ENCODE data around the gene ATG4B. TPM values are rescaled to one million over a fixed set of nuclear protein-coding genes. Genes with fewer than 3 reads are reported as not detected.

Gene ATG4B
- total and polyA plus RNA-seq, 2 donors (not counting 3 experiments of a cell fraction or from before 2014, with no cell fraction given) = 83.6 to 113 TPM

DNA sequence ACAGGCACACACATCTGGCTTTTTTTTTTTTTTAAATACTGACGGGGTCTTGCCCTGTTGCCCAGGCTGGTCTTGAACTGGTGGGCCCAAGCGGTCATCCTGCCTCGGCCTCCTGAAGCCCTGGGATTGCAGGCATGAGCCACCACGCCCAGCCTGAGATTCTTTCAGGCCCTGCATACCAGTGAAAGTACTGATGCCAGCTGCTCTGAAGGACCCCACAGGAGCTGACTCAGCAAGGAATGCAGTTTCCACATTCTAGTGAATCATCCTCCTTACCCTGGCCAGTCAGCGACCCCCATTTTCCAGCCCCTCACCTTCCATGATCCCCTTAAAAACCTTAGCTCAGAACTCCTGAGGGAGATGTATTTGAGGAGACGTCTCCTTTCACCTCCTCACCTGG is 55.0 kb downstream of the ATG4B start:
- Histone ChIP-seq H3K9me1 (replicated peaks; ENCODE audit: control insufficient read depth, extremely low read depth, insufficient read depth, low read length) (no peaks in the 10 kb centered on the region), H3K4me2 (ENCODE audit: insufficient read depth, low read length) (no peak overlapping the region), H2AFZ (ENCODE audit: low read depth, low read length) (no peak overlapping the region), H3K9me3 (replicated peaks; ENCODE audit: control insufficient read depth, insufficient read depth, low read length) (no peaks in the 10 kb centered on the region), H3K79me2 (ENCODE audit: control insufficient read depth, insufficient read depth, low read length) (peaks cover 17% of the 10 kb centered on the region), H3K36me3 (ENCODE audit: control insufficient read depth in 2 of 2, extremely low read depth in 1 of 2, insufficient read depth in 2 of 2, low read length in 2 of 2) (peaks cover 5 to 20% of the 10 kb centered on the region in 2 experiments), H3K27me3 (ENCODE audit: control insufficient read depth in 2 of 2, insufficient read depth in 2 of 2, low read length in 2 of 2) (no peaks in the 10 kb centered on the region), H3K27ac (ENCODE audit: insufficient read depth, low read depth, low read length) (no peak overlapping the region), H3K4me3 (replicated peaks in 1 of 3; ENCODE audit: insufficient read depth in 1 of 3, low read depth in 1 of 3, low read length in 3 of 3) (no peak overlapping the region), H3K4me1 (ENCODE audit: control insufficient read depth, extremely low read depth, insufficient read depth, low read length) (peaks cover 8% of the 10 kb centered on the region), H4K20me1 (replicated peaks; ENCODE audit: control insufficient read depth, extremely low read depth, insufficient read depth, low read length) (no peaks in the 10 kb centered on the region), H3K9ac (replicated peaks; ENCODE audit: extremely low read depth, insufficient read depth, low read length) (no peak overlapping the region)
- DNase-seq (ENCODE audit: low read depth, low spot score) (no peak), FAIRE-seq (no peak)
- intact Hi-C loops (cut with micrococcal nuclease) (no loop called here), dilution Hi-C loops (cut with MboI; ENCODE audit: extremely low pct_ligation_motif_present, low sequenced_read_pairs) (no loop called here)
- BruUV-seq (replicated peaks) = no TSS peak
- ChIA-PET POLR2A (interaction anchor here (0.6 to 0.7 kb wide), 2 partner anchors 49 to 51 kb away, joined by 3 to 15 read pairs; no protein-coding TSS in a partner anchor), CTCF (no interaction called here)
- TF ChIP-seq POLR2A (IDR thresholded peaks at IDR 0.05; ENCODE audit: low read depth, low read length) (no peak), MYC (IDR thresholded peaks at IDR 0.05; ENCODE audit: low read depth, low read length) (no peak), JUN (IDR thresholded peaks at IDR 0.05; ENCODE audit: borderline replicate concordance, insufficient read depth, insufficient read length, low read depth) (no peak), FOS (IDR thresholded peaks at IDR 0.05; ENCODE audit: borderline replicate concordance, insufficient read depth, low read length) (no peak), POLR2AphosphoS5 (IDR thresholded peaks at IDR 0.05; ENCODE audit: insufficient read depth, low read depth, low read length) (no peak)
- TF ChIP-seq, protein P1, sequence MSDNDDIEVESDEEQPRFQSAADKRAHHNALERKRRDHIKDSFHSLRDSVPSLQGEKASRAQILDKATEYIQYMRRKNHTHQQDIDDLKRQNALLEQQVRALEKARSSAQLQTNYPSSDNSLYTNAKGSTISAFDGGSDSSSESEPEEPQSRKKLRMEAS (IDR thresholded peaks at IDR 0.05; ENCODE audit: insufficient read depth, insufficient read length) = no peak
- TF ChIP-seq, protein P2, sequence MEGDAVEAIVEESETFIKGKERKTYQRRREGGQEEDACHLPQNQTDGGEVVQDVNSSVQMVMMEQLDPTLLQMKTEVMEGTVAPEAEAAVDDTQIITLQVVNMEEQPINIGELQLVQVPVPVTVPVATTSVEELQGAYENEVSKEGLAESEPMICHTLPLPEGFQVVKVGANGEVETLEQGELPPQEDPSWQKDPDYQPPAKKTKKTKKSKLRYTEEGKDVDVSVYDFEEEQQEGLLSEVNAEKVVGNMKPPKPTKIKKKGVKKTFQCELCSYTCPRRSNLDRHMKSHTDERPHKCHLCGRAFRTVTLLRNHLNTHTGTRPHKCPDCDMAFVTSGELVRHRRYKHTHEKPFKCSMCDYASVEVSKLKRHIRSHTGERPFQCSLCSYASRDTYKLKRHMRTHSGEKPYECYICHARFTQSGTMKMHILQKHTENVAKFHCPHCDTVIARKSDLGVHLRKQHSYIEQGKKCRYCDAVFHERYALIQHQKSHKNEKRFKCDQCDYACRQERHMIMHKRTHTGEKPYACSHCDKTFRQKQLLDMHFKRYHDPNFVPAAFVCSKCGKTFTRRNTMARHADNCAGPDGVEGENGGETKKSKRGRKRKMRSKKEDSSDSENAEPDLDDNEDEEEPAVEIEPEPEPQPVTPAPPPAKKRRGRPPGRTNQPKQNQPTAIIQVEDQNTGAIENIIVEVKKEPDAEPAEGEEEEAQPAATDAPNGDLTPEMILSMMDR (IDR thresholded peaks at IDR 0.05; ENCODE audit: extremely low read depth in 1 of 2, insufficient read depth in 1 of 2, low read depth in 1 of 2, low read length in 2 of 2) = no peak
